Peyer's patch (tissue), 4 donors: ENCODE results near the gene C1QTNF6. TPM values are rescaled to one million over a fixed set of nuclear protein-coding genes. Genes with fewer than 3 reads are reported as not detected.

Source experiments
- DNase-seq, 3 donors: peaks; one replicate each; pipeline ENCODE4 v3.0.0-alpha.2; 2017 to 2019
- H3K27ac ChIP-seq, 4 donors: fragments of 200-600 bp; sonication (generic); one replicate each; pipeline ENCODE4 v1.5.1; 2016 to 2019
- H3K27me3 ChIP-seq, 2 donors: fragments of 200-600 bp; sonication (generic); one replicate each; pipeline ENCODE4 v1.5.1; 2019
- H3K36me3 ChIP-seq, 3 donors: fragments of 200-600 bp; sonication (generic); one replicate each; pipeline ENCODE4 v1.5.1; 2016 to 2019
- H3K4me1 ChIP-seq, 4 donors: fragments of 200-600 bp; sonication (generic); one replicate each; pipeline ENCODE4 v1.5.1; 2016 to 2019
- H3K4me3 ChIP-seq, 4 donors: fragments of 200-600 bp; sonication (generic); 1 replicate in 3 of 4; 2 replicates in 1 of 4; pipeline ENCODE4 v1.5.1; 2016 to 2019; ENCODE audit warnings: mild to moderate bottlenecking in 1 of 4
- H3K9me3 ChIP-seq, 4 donors: fragments of 200-600 bp; sonication (generic); one replicate each; pipeline ENCODE4 v1.5.1; 2016 to 2019; ENCODE audit warnings: mild to moderate bottlenecking in 1 of 4
- POLR2A ChIP-seq, 2 donors: fragments of 450-650 bp; IDR thresholded peaks; one replicate each; pipeline ENCODE4 v1.5.1; 2017; ENCODE audit warnings: antibody characterized with exemption in 2 of 2, mild to moderate bottlenecking in 2 of 2, moderate library complexity in 2 of 2
- total RNA-seq, 4 donors: library from RNA; depleted of rRNA; stranded (reverse); fragments of >200 nt; gene quantifications; one replicate each; pipeline ENCODE4 v1.1.0, GENCODE V29; 2016
- TF ChIP-seq, protein P1 (sequence below), 6 experiments: fragments of 450-650 bp in 4 of 6; fragments of 200-600 bp in 2 of 6; sonication (generic) in 1 of 6; IDR thresholded peaks; one replicate each; pipeline ENCODE4 v1.5.1; 2017 to 2019; ENCODE audit warnings: antibody characterized with exemption in 6 of 6, mild to moderate bottlenecking in 3 of 6, moderate library complexity in 1 of 6

C1QTNF6 gene
- total RNA-seq, 4 donors from 2014 or later: 3.9 to 9.4 (median 5.9) TPM

GRCh38 chr22:37151401-37151800, 36.6 kb downstream of the C1QTNF6 start:
- DNase-seq: no peak
- TF ChIP-seq, protein P1, sequence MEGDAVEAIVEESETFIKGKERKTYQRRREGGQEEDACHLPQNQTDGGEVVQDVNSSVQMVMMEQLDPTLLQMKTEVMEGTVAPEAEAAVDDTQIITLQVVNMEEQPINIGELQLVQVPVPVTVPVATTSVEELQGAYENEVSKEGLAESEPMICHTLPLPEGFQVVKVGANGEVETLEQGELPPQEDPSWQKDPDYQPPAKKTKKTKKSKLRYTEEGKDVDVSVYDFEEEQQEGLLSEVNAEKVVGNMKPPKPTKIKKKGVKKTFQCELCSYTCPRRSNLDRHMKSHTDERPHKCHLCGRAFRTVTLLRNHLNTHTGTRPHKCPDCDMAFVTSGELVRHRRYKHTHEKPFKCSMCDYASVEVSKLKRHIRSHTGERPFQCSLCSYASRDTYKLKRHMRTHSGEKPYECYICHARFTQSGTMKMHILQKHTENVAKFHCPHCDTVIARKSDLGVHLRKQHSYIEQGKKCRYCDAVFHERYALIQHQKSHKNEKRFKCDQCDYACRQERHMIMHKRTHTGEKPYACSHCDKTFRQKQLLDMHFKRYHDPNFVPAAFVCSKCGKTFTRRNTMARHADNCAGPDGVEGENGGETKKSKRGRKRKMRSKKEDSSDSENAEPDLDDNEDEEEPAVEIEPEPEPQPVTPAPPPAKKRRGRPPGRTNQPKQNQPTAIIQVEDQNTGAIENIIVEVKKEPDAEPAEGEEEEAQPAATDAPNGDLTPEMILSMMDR (IDR thresholded peaks at IDR 0.05): no peak
- TF ChIP-seq POLR2A (IDR thresholded peaks at IDR 0.05): no peak
- H3K4me1 ChIP-seq: no peaks in the 10 kb centered on the region
- H3K27ac ChIP-seq: no peak overlapping the region
- no peak overlapping the region for H3K4me3 ChIP-seq
- no peaks in the 10 kb centered on the region for H3K9me3 ChIP-seq
- H3K27me3 ChIP-seq: no peaks in the 10 kb centered on the region
- no peaks in the 10 kb centered on the region for H3K36me3 ChIP-seq

GRCh38 chr22:37150701-37151100, 37.3 kb downstream of the C1QTNF6 start:
- Histone ChIP-seq H3K4me1 (peaks cover 0 to 4% (median 0%) of the 10 kb centered on the region in 4 donors), H3K27ac (peak overlapping the region in 2 of 4 donors; percentile 76 to 81), H3K27me3 (no peaks in the 10 kb centered on the region), H3K4me3 (no peak overlapping the region), H3K9me3 (no peaks in the 10 kb centered on the region), H3K36me3 (no peaks in the 10 kb centered on the region)
- DNase-seq: no peak
- no peak for TF ChIP-seq POLR2A (IDR thresholded peaks at IDR 0.05)
- TF ChIP-seq, protein P1 (IDR thresholded peaks at IDR 0.05): no peak

- H3K9me3 ChIP-seq: no peaks in the 10 kb centered on the region
- no peaks in the 10 kb centered on the region for H3K36me3 ChIP-seq
- DNase-seq: no peak
- H3K27ac ChIP-seq: peak overlapping the region; percentile 58 to 81 (median 76)
- peaks cover 0 to 12% (median 0%) of the 10 kb centered on the region in 4 donors for H3K4me1 ChIP-seq
- peak overlapping the region; percentile 35 to 44 (median 39) for H3K4me3 ChIP-seq
- H3K27me3 ChIP-seq: no peaks in the 10 kb centered on the region
- TF ChIP-seq, protein P1 (IDR thresholded peaks at IDR 0.05): no peak
- no peak for TF ChIP-seq POLR2A (IDR thresholded peaks at IDR 0.05)
Measured at GRCh38 chr22:37148742-37149665, 39.0 kb downstream of the C1QTNF6 start.

DNA sequence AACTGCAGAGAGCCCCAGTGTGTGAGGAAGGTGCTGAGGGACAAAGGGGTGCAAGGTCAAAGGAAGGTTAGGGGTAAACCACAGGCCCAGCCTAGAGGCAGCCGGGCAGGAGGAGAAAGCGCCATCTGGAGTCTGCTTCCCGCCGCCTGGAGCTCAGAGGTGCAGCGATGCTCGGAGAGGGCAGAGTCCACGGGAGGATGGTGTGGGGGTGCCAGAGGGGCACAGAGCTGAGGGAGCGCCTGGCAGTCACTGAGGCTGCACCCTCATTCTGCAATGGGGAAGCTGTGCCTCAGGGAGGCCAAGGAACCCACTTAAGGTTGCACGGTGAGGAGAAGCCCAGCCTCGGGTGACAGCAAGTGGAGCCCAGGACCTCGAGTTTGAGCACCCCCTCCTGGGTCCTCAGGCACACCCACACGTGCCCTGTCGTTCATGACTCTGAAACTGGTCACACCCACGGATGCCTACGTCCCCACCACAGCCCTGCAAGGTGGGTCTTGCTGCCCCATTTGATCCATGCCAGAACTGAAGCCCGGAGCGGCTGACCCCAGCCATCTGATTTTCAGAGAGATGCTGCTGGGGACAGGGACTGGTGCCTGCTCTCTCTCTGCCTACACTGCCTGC, 39.9 kb downstream of the C1QTNF6 start:
- Histone ChIP-seq H3K4me1 (peaks cover 0 to 12% (median 0%) of the 10 kb centered on the region in 4 donors), H3K27me3 (no peaks in the 10 kb centered on the region), H3K36me3 (no peaks in the 10 kb centered on the region), H3K4me3 (peak overlapping the region; percentile 6 to 44 (median 36)), H3K9me3 (no peaks in the 10 kb centered on the region), H3K27ac (peak overlapping the region in 3 of 4 donors; percentile 8 to 76 (median 75))
- TF ChIP-seq, protein P1 (IDR thresholded peaks at IDR 0.05): peak in 1 of 6 experiments; percentile 2
- TF ChIP-seq POLR2A (IDR thresholded peaks at IDR 0.05): no peak
- peak in 1 of 3 donors; percentile 33 for DNase-seq

DNA sequence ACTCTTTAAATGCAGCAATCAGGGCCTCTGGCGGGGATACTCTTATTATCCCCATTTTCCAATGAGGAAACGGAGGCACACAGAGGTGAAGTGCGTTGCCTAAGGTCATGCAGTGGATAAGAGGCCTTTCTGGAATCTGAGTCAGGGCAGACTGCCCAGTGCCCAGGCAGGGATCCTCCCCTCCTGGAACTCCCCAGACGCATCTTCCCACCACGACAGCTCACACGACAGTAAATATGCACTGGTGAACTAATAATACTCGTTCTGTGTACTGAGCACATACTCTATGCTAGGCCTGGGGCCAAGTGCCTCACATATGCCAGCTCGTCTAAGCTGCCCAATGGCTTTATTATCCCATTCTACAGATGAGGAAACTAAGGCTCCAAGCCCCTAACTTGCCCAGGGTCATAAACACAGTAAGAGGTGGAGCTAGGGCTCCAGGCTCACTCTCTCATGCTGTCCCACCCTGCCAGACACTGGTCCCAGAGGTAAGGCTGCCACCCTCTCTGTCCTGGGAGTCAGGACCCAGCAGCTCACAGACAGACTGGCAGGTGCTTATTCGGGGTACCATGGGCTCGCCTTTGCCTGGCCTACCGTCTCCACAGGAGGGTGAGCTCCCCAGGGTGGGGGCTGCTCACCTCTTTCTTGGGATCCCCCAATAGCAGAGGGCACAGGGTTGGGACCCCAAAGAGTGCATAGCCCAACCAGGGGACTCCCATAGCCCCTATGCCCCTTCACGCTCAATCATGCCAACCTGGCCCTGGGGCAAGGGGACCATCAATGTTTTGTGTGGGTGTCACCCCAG, 40.7 kb downstream of the C1QTNF6 start:
- DNase-seq: no peak
- TF ChIP-seq POLR2A (IDR thresholded peaks at IDR 0.05): no peak
- TF ChIP-seq, protein P1 (IDR thresholded peaks at IDR 0.05): no peak
- Histone ChIP-seq H3K4me3 (peak overlapping the region in 2 of 4 donors; percentile 37 to 44), H3K27me3 (no peaks in the 10 kb centered on the region), H3K36me3 (no peaks in the 10 kb centered on the region), H3K27ac (peak overlapping the region in 2 of 4 donors; percentile 75 to 76), H3K4me1 (peaks cover 0 to 12% (median 0%) of the 10 kb centered on the region in 4 donors), H3K9me3 (no peaks in the 10 kb centered on the region)
